Frontal cortex (tissue), 4 donors: ENCODE results near the gene FNBP1L. TPM values are rescaled to one million over a fixed set of nuclear protein-coding genes. Genes with fewer than 3 reads are reported as not detected.
"Not testable (repeated sequence)": the region's sequence is repeated elsewhere in the genome, so short reads cannot be mapped to it uniquely, and the experiment has no call there.

ENCODE experiments used
- DNase-seq, 2 donors: peaks; one replicate each; pipeline ENCODE4 v3.0.0; 2012; ENCODE audit warnings: low spot score in 2 of 2
- FAIRE-seq: peaks from 2 replicates; lab custom pipeline; 2012; peaks lifted over from hg19 to GRCh38; lab: Jason Lieb, UNC
- total RNA-seq: library from RNA; depleted of rRNA; stranded (reverse); fragments of >200 nt; gene quantifications from one replicate; pipeline ENCODE4 v1.2.3, GENCODE V29; 2014
- donor health status: control.
- donor health status: control.
- donor health status: control.

Gene FNBP1L
- total RNA-seq, 1 donor from 2014 or later: 254 TPM

DNA sequence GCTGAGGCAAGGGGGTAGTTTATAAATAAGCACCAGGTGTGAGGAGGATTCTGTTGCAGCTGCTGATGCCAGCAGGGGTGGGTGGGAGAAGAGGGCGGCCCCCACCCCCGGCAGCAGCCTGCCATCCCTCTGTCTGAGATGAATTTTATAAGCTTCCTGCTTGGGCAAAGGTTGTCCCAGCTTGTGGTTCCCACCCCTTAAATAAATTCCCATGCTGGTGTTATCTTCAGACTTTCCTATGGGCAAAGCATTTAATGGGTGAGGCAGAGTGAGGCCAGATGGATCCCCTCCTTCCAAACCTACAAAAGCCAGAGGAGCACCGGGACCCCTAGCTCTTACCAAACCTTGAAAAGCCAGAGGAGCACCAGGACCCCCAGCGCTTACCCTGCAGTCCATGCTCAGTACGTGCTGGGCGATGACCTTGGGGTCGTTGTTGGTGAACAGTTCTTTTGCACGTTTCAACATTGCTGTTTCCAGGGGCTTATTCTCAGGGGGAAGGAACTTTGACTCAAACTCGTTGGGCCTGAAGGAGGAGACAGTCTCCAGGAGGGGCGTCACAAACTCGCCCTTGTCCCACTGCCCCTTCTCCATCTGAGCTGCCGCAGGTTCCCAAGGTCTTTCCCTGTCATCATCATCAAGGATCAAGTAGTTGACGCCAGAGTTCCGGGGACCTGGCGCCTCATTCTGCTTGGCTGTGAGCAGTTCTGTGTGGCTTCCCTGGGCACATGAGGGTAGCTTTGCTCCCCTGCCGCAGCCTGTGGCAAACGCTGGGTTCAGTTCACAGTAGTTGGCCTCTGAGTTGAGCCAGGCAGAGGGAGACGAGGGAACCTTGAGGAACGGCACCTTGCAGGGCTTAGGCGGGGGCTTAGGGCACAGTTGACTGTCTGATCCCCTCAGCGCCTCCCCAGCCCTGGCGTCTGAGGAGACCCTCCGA is 134.3 kb downstream of the FNBP1L start:
- DNase-seq (no peak), FAIRE-seq (no peak)

GRCh38 chr1:93584261-93585003 is 136.5 kb downstream of the FNBP1L start:
- no peak for FAIRE-seq
- DNase-seq: no peak

DNA sequence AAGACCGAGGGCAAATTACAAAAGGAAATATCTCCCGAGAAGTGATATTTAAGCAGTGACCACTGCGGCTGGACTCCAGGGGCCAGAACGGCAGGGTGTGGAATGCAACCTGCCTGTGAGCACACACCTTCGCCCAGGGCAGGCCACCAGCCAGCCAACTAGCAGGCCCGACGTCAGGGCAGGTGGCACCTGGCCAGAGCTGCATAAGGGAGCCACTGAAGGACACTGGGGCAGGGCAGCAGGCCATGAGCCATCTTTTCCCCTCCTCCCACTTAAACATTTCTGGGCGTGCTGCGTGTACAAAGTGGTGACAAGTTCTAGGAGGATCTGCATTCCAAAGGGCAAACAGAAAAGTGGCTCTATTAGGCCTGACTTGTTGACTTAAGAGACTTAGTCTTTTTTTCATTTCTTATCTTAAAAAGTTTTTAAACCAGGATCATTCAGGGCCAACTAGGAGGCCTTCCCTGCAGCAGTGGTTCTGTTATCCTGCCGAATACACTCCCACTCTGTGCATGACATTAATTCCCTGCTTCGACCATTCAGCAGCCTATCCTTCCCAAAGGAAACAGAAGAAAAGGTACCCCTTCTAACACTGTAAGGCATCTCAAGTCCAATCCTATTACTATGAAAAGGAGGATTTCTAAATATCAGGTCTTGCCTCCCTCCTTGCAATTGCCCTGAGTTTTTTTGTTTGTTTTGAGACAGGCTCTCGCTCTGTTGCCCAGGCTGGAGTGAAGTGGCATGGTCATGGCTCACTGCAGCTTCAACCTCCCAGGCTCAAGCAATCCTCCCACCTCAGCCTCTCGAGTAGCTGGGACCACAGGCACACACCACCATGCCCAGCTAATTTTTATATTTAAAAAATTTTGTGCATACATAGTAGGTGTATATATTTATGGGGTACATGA is 137.4 kb downstream of the FNBP1L start:
- FAIRE-seq (no peak), DNase-seq (no peak)

- FAIRE-seq: no peak
These were observed 139.4 kb downstream of the FNBP1L start for GRCh38 chr1:93587354-93587753.

DNA sequence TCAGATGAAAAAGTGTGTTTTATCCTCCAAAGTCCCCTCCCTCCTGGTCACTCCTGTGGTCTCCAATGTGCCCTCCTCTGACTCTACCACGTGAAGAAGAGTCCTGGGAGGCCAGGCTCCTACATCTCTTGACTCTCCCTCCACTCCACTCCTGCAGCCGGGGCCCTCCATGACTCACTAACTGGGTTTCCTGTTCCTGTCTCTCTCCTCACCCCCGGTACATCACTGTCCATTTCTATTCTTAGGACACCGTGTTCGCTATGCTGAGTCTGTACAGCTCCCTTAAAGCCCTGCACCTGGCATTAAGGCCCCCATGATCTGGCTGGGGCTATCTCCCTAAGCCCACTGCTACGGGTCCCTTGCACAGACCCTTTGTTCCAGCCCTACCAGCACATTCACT is 140.3 kb downstream of the FNBP1L start:
- no peak for FAIRE-seq
- DNase-seq: no peak

More at GRCh38 chr1:93587354-93587753, 139.4 kb downstream of the FNBP1L start:
- no peak for DNase-seq

DNA sequence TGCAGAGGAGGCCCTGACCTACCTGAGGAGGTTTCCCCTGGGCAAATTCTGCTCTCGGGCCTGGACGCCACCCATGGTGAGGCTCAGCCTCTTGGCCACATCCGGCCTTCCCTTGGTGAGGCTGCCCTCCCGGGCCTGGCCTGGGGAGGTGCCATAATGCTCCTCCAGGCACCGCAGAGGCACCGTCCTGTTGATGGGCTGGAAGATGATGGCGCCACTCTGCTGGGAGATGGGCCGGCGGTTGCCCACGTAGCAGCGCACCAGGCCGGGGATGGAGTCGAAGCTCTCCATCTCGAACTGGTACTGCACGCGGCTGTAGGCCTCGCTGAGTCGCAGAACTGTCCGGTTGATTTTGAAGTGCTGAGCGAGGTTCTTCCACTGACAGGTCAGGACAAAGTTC is 141.0 kb downstream of the FNBP1L start:
- FAIRE-seq: no peak

GRCh38 chr1:93591291-93591675 is 143.4 kb downstream of the FNBP1L start:
- FAIRE-seq, DNase-seq: not testable (repeated sequence)

More for the DNA sequence above, 141.0 kb downstream of the FNBP1L start:
- no peak for DNase-seq

- FAIRE-seq: no peak
- DNase-seq: no peak
These were observed 144.0 kb downstream of the FNBP1L start for GRCh38 chr1:93591676-93592550.

DNA sequence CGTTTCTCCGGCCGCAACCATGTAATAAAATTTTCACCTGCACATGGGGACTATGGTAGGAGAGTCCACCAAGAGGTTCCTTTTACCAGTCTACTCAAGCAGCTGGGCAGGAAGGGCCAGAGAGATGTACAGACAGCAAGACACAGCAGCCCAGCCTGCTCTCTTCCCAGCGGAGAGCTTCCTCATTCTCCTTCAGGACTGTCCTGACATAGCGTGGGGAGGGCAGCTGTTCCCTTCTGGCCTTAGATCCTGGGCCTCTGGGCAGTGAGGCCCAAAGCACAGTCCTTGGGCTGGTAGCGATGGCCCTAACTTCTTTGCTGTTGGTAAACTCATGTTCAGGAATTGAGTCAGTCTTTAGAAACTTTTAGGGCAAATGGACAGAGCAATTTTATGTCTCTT is 144.6 kb downstream of the FNBP1L start:
- FAIRE-seq (no peak), DNase-seq (no peak)

GRCh38 chr1:93593854-93594602 is 146.1 kb downstream of the FNBP1L start:
- FAIRE-seq (no peak), DNase-seq (no peak)

DNA sequence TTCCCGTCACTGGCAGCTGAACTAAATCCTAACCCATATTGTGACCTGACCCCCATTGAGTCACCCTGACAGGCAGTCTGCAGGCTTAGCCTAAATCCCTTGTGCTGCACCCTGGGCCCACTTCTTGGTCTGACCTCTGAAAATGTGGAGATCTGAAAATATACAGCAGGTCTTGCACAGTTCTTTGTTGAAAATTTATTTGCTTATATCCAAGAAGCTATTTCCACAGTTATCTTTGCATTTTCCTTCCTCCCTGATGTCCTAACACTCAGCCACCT is 146.6 kb downstream of the FNBP1L start:
- FAIRE-seq: no peak
- DNase-seq: no peak

- no peak for FAIRE-seq
- DNase-seq: no peak
These were observed 147.3 kb downstream of the FNBP1L start for GRCh38 chr1:93595266-93595665.

- FAIRE-seq: no peak
- DNase-seq: no peak
These were observed 147.8 kb downstream of the FNBP1L start for GRCh38 chr1:93595743-93596142.

- DNase-seq: no peak
- no peak for FAIRE-seq
These were observed 148.6 kb downstream of the FNBP1L start for GRCh38 chr1:93596329-93597089.

GRCh38 chr1:93597709-93598108 is 149.8 kb downstream of the FNBP1L start:
- no peak for FAIRE-seq
- no peak for DNase-seq

- DNase-seq (no peak), FAIRE-seq (no peak)
These were observed 150.5 kb downstream of the FNBP1L start for GRCh38 chr1:93598396-93598795.

GRCh38 chr1:93598861-93599439 is 151.0 kb downstream of the FNBP1L start:
- FAIRE-seq: no peak
- DNase-seq: no peak
